Stimulated activated CD8-positive, alpha-beta memory T cell treated with anti-CD3 and anti-CD28 coated beads, Interleukin-2, amount 100 ng/mL, for 48 hours (primary cell): ENCODE measurements around the gene IRGM.
"Not testable (repeated sequence)": the region's sequence is repeated elsewhere in the genome, so short reads cannot be mapped to it uniquely, and the experiment has no call there.

ENCODE experiments used
- DNase-seq, 2 donors: peaks; one replicate each; pipeline ENCODE4 v3.0.0-alpha.2; 2020; ENCODE audit warnings: low read depth in 2 of 2

The IRGM gene

GRCh38 chr5:150846308-150846653, at the start of gene IRGM:
Gene IRGM, plus strand, starts transcription at chr5:150846521. Its CDS starts 1,603 bp downstream, at chr5:150848124.
- not testable (repeated sequence) for DNase-seq

GRCh38 chr5:150797384-150797783, 48.9 kb upstream of the IRGM start:
- no peak for DNase-seq

GRCh38 chr5:150801117-150801927, 45.0 kb upstream of the IRGM start:
- no peak for DNase-seq

- DNase-seq = no peak
Measured at GRCh38 chr5:150804388-150804787, 41.9 kb upstream of the IRGM start.

- DNase-seq = no peak
Measured at GRCh38 chr5:150809363-150809762, 37.0 kb upstream of the IRGM start.

GRCh38 chr5:150815010-150815409, 31.3 kb upstream of the IRGM start:
- DNase-seq = no peak

GRCh38 chr5:150816946-150817345, 29.4 kb upstream of the IRGM start:
- no peak for DNase-seq

GRCh38 chr5:150829744-150830143, 16.6 kb upstream of the IRGM start:
- DNase-seq = no peak

- not testable (repeated sequence) for DNase-seq
Measured at GRCh38 chr5:150831821-150832220, 14.5 kb upstream of the IRGM start.

- no peak for DNase-seq
Measured at GRCh38 chr5:150836064-150836463, 10.3 kb upstream of the IRGM start.

GRCh38 chr5:150836703-150837102, 9.6 kb upstream of the IRGM start:
- no peak for DNase-seq

- not testable (repeated sequence) for DNase-seq
Measured at GRCh38 chr5:150845185-150845859, 999 bp upstream of the IRGM start.

- peak; percentile 10 to 42 for DNase-seq
Measured at GRCh38 chr5:150846654-150847333, 473 bp downstream of the IRGM start.

- DNase-seq = no peak
Measured at GRCh38 chr5:150847334-150847695, 994 bp downstream of the IRGM start.

- no peak for DNase-seq
Measured at GRCh38 chr5:150848271-150848670, 1.9 kb downstream of the IRGM start.

GRCh38 chr5:150851039-150851438, 4.7 kb downstream of the IRGM start:
- DNase-seq = no peak

- no peak for DNase-seq
Measured at GRCh38 chr5:150853561-150853960, 7.2 kb downstream of the IRGM start.

- not testable (repeated sequence) for DNase-seq
Measured at GRCh38 chr5:150856700-150857099, 10.4 kb downstream of the IRGM start.

- no peak for DNase-seq
Measured at GRCh38 chr5:150860246-150860821, 14.0 kb downstream of the IRGM start.

GRCh38 chr5:150862070-150862469, 15.7 kb downstream of the IRGM start:
- no peak for DNase-seq

- DNase-seq = no peak
Measured at GRCh38 chr5:150879358-150879757, 33.0 kb downstream of the IRGM start.
